Measurements from ENCODE around the gene TEN1.

- TF ChIP-seq CTCF (IDR thresholded peaks at IDR 0.05) (no peak), POLR2A (IDR thresholded peaks at IDR 0.05; ENCODE audit: low read depth) (no peak), POLR2AphosphoS5 (IDR thresholded peaks at IDR 0.05) (no peak)
These were observed 34.4 kb downstream of the TEN1 start for GRCh38 chr17:76013377-76013932.

All from esophagus muscularis mucosa (tissue), 3 donors.